ENCODE measurements around the gene SEMA3D. TPM values are rescaled to one million over a fixed set of nuclear protein-coding genes. Genes with fewer than 3 reads are reported as not detected.

The SEMA3D gene
- total RNA-seq = 1 to 10 TPM; 1.5 to 5.4 (median 2.1) TPM
- long read RNA-seq, donor 1, partial matches to known transcripts = 1 of 2 reads
- long read RNA-seq, donor 1, other reads (novel, unspliced or antisense) = 1 of 2 reads
- long read RNA-seq, donor 2, partial matches to known transcripts = 1 of 2 reads
- long read RNA-seq, donor 2, other reads (novel, unspliced or antisense) = 1 of 2 reads

GRCh38 chr7:85186521-85187241 is at the start of gene SEMA3D:
Gene SEMA3D, minus strand, starts transcription at chr7:85187056. Its CDS starts 65,165 bp downstream, at chr7:85121891.
- Histone ChIP-seq H3K4me3 (no peak within 1 kb of the TSS), H3K36me3 (ENCODE audit: low read depth) (no peaks in the 10 kb centered on the region), H3K4me1 (ENCODE audit: low read depth) (no peaks in the 10 kb centered on the region), H3K9me3 (no peaks in the 10 kb centered on the region)
- DNase-seq = peak; percentile 54 to 72 (median 57)
- TF ChIP-seq CTCF (IDR thresholded peaks at IDR 0.05) = peak; percentile 25
- peak; percentile 94 for ATAC-seq
- intact Hi-C loops (cut with DNase I, micrococcal nuclease) = no loop called here

GRCh38 chr7:85234730-85235129 is 47.9 kb upstream of the SEMA3D start:
- DNase-seq (no peak), ATAC-seq (no peak)
- Histone ChIP-seq H3K36me3 (ENCODE audit: low read depth) (no peaks in the 10 kb centered on the region), H3K4me3 (no peak overlapping the region), H3K9me3 (no peaks in the 10 kb centered on the region), H3K4me1 (ENCODE audit: low read depth) (no peaks in the 10 kb centered on the region)
- TF ChIP-seq CTCF (IDR thresholded peaks at IDR 0.05) = no peak
- intact Hi-C loops (cut with DNase I, micrococcal nuclease) = no loop called here

GRCh38 chr7:85232068-85232467 is 45.2 kb upstream of the SEMA3D start:
- Histone ChIP-seq H3K4me3 (no peak overlapping the region), H3K4me1 (ENCODE audit: low read depth) (no peaks in the 10 kb centered on the region), H3K36me3 (ENCODE audit: low read depth) (no peaks in the 10 kb centered on the region), H3K9me3 (no peaks in the 10 kb centered on the region)
- TF ChIP-seq CTCF (IDR thresholded peaks at IDR 0.05) = no peak
- ATAC-seq (no peak), DNase-seq (no peak)
- intact Hi-C loops (cut with DNase I, micrococcal nuclease) = no loop called here

- no peak for DNase-seq
- TF ChIP-seq CTCF (IDR thresholded peaks at IDR 0.05) = no peak
Observed at GRCh38 chr7:85230623-85231022, 43.8 kb upstream of the SEMA3D start.

GRCh38 chr7:85229544-85229943 is 42.7 kb upstream of the SEMA3D start:
- Histone ChIP-seq H3K36me3 (ENCODE audit: low read depth) (no peaks in the 10 kb centered on the region), H3K9me3 (no peaks in the 10 kb centered on the region), H3K4me1 (ENCODE audit: low read depth) (no peaks in the 10 kb centered on the region), H3K4me3 (no peak overlapping the region)
- no peak for TF ChIP-seq CTCF (IDR thresholded peaks at IDR 0.05)
- intact Hi-C loops (cut with DNase I, micrococcal nuclease) = no loop called here
- ATAC-seq (no peak), DNase-seq (no peak)

More at GRCh38 chr7:85230623-85231022, 43.8 kb upstream of the SEMA3D start:
- intact Hi-C loops (cut with DNase I, micrococcal nuclease) = no loop called here
- H3K36me3 ChIP-seq (ENCODE audit: low read depth) = no peaks in the 10 kb centered on the region
- ATAC-seq = no peak
- H3K4me1 ChIP-seq (ENCODE audit: low read depth) = no peaks in the 10 kb centered on the region
- no peak overlapping the region for H3K4me3 ChIP-seq
- H3K9me3 ChIP-seq = no peaks in the 10 kb centered on the region
